Nasal cavity respiratory epithelium epithelial cell of viscerocranial mucosa (primary cell): ENCODE results near the gene TDRD12. TPM values are rescaled to one million over a fixed set of nuclear protein-coding genes. Genes with fewer than 3 reads are reported as not detected.

Experiments used
- total RNA-seq: library from RNA; depleted of rRNA; stranded (reverse); fragments of >200 nt; gene quantifications from 2 replicates; pipeline ENCODE4 v1.2.3, GENCODE V29; 2014

Gene TDRD12, protein sequence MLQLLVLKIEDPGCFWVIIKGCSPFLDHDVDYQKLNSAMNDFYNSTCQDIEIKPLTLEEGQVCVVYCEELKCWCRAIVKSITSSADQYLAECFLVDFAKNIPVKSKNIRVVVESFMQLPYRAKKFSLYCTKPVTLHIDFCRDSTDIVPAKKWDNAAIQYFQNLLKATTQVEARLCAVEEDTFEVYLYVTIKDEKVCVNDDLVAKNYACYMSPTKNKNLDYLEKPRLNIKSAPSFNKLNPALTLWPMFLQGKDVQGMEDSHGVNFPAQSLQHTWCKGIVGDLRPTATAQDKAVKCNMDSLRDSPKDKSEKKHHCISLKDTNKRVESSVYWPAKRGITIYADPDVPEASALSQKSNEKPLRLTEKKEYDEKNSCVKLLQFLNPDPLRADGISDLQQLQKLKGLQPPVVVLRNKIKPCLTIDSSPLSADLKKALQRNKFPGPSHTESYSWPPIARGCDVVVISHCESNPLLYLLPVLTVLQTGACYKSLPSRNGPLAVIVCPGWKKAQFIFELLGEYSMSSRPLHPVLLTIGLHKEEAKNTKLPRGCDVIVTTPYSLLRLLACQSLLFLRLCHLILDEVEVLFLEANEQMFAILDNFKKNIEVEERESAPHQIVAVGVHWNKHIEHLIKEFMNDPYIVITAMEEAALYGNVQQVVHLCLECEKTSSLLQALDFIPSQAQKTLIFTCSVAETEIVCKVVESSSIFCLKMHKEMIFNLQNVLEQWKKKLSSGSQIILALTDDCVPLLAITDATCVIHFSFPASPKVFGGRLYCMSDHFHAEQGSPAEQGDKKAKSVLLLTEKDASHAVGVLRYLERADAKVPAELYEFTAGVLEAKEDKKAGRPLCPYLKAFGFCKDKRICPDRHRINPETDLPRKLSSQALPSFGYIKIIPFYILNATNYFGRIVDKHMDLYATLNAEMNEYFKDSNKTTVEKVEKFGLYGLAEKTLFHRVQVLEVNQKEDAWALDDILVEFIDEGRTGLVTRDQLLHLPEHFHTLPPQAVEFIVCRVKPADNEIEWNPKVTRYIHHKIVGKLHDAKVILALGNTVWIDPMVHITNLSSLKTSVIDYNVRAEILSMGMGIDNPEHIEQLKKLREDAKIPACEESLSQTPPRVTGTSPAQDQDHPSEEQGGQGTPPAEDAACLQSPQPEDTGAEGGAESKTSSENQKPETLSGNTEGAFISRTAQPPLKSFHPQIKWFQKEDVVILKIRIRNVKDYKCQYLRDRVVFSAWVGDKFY (N-terminal part only)
- total RNA-seq, result under 0.01 and 1.00 TPM in 2 replicates

DNA sequence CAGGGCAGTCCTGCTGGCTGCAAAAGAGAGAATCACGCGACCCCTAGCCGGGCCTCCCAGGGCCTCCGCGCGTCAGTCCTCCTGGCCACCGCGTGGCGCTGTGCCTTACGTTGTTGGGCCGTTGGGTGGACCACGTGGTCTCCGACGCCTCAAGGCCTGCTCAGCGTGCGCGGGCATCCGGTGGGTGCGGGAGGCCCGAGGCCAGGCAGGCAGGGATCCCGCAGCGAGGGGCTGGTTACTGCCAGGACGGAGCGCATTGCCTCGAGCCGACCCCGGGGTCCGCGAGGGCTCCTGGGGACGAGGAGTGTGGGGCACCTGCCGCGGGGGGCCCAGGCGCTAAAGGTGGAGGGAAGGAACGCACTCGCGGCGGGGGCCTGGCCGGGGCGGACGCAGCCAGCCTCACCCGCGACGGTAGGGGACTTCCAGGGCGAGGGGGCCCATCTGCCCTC is at the start of gene TDRD12:
Gene TDRD12, plus strand, starts transcription at position 157 of the 449 bp plus-strand sequence. CDS start 306 bp downstream, outside the sequence.

GRCh38 chr19:32674931-32675719 is 44.4 kb upstream of the TDRD12 start, which contains the start of gene ANKRD27:
Gene ANKRD27 (minus strand): TSS chr19:32675180. CDS start chr19:32659015, 16,165 bp downstream.

DNA sequence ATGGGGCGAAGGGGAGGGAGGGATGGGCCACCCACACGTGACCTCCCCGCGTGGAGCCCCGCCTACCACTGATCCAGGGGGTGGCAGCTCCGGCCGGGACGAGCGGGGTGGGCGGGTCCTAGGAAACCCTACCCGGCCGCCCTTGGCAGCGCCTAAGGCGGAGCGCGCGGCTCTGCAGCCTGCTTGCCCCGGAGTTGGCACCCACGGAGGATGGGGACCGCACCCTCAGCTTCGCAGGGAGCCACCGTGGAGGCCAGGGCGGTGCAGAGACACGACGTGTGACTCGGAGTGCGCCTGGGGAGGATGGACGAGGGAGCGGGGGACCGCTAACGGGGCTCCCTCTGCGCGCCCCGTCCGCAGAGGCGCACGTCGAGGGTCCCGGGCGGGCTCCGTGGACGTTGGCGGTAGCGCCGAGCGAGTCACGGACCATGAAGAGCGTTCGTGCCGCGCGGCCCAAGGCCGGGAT is 43.8 kb upstream of the TDRD12 start, which contains the start of gene RGS9BP:
Gene RGS9BP, plus strand, starts transcription at position 129 of the 466 bp plus-strand sequence. CDS start 416 bp downstream, outside the sequence.

GRCh38 chr19:32691291-32691951 is 28.1 kb upstream of the TDRD12 start, which contains the start of gene NUDT19:
Gene NUDT19 (plus strand): TSS chr19:32691821. CDS start chr19:32691961, 140 bp downstream.

DNA sequence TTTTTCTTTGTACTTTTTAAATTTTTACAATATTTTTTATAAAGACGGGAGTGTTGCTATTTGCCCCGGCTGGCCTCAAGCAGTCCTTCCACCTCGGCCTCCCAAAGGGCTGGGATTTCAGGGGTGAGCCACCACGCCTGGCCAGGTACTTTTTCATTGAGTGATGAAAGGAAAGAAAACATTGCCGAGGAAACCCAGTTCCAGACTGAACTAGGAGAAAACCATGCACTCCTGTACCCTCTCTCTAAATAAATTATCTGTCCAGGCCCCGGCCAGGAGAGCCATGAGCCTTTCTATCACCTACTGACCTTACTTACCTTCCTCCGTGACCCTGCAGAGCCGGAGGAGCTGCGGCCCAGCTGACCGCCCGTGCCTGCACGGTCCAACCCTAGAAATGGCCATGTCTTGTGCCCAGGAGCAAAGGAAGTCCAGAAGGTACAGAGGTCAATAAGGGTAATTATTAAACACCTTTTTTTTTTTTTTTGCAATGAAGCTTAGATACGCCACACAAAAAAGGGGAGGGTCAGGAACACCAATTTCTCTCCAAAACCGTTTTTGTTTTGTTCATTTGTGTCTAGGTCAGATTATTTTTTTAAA is 149.9 kb downstream of the TDRD12 start, which contains the start of gene SLC7A9:
Gene SLC7A9, minus strand, starts transcription at position 399 of the 597 bp plus-strand sequence. CDS start 1,233 bp downstream, outside the sequence.

Other genes starting within 250 kb of the TDRD12 start
- gene PDCD5, start 138.6 kb upstream of the TDRD12 start, total RNA-seq, result 112 and 144 TPM in 2 replicates
- 39.3 and 55.1 TPM in 2 replicates for gene ANKRD27, start 44.6 kb upstream of the TDRD12 start, total RNA-seq
- 0.57 and 1.0 TPM in 2 replicates for gene RGS9BP, start 43.9 kb upstream of the TDRD12 start, total RNA-seq
- 10.6 and 25.8 TPM in 2 replicates for gene NUDT19, start 27.9 kb upstream of the TDRD12 start, total RNA-seq
- 0.28 TPM in 1 of 2 replicates, not detected in the other for gene SLC7A9, start 150.0 kb downstream of the TDRD12 start, total RNA-seq